ENCODE measurements around the gene TAS2R60. TPM values are rescaled to one million over a fixed set of nuclear protein-coding genes. Genes with fewer than 3 reads are reported as not detected.

TAS2R60 gene
- total and polyA plus RNA-seq, 2 of the 8 experiments (the other 6 are each of a cell fraction or from before 2014, with no cell fraction given) = 0.15 to 0.32 TPM

DNA sequence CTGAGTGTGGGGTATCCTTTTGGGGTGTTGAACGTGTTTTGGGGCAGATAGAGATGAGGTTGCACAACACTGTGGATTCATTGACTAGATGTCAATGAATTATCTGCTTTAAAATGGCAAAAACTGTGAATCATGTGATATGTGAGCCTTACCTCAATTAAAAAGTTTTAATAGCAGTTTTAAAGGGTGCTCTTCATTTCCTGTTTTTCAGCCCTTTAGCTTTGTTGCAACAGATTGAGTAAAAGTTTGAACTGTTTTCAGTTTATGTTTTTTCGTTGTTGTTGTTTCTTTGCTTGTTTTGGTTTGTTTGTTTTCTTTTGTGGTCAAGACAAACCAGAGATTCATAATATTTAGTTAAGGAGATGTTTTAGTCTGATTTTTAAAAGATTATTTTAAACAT lies 43.8 kb downstream of the TAS2R60 start:
- H2AK5ac ChIP-seq (ENCODE audit: low read depth, low read length) = no peak overlapping the region
- no peak overlapping the region for H4K8ac ChIP-seq (ENCODE audit: extremely low read depth, insufficient read depth, low read length)
- H3K79me1 ChIP-seq (ENCODE audit: low read depth, low read length) = no peaks in the 10 kb centered on the region
- no peak overlapping the region for H3K9ac ChIP-seq (replicated peaks in 1 of 4; ENCODE audit: extremely low read depth in 1 of 4, low read depth in 3 of 4, low read length in 3 of 4)
- H3K56ac ChIP-seq (replicated peaks; ENCODE audit: insufficient read length, low read depth, low read length) = no peak overlapping the region
- ChIA-PET POLR2A (ENCODE audit: partially characterized antibody) (no interaction called here), CTCF (ENCODE audit: partially characterized antibody) (interaction anchor here (1.1 to 1.9 kb wide), 3 partner anchors 71 to 107 kb away, joined by 3 to 4 read pairs (median 4); no protein-coding TSS in a partner anchor)
- H2BK120ac ChIP-seq (replicated peaks; ENCODE audit: low read depth, low read length) = no peak overlapping the region
- no peaks in the 10 kb centered on the region for H3K4me1 ChIP-seq (replicated peaks in 1 of 4; ENCODE audit: control insufficient read depth in 3 of 4, insufficient read depth in 4 of 4, low read length in 3 of 4)
- DNase-seq (ENCODE audit: low read depth in 1 of 2, low spot score in 2 of 2) (no peak), FAIRE-seq (no peak)
- no peaks in the 10 kb centered on the region for H3K79me2 ChIP-seq (ENCODE audit: control insufficient read depth in 1 of 2, insufficient read depth in 2 of 2, low read length in 2 of 2)
- no peaks in the 10 kb centered on the region for H3K27me3 ChIP-seq (replicated peaks in 1 of 4; ENCODE audit: control insufficient read depth in 3 of 4, extremely low read depth in 1 of 4, insufficient read depth in 3 of 4, low read length in 3 of 4)
- WGBS, 2 experiments (ENCODE audit: extremely low coverage in 1 of 2, insufficient coverage in 1 of 2, insufficient read length in 1 of 2, insufficient replicate concordance in 2 of 2, low coverage in 1 of 2, low lambda C conversion rate in 2 of 2, missing lambda C conversion rate in 1 of 2) = 75% methylated on average over 2 of the region's 2 CpGs; no CpG with 5 or more reads in 1 of the 2 experiments
- H2BK5ac ChIP-seq (ENCODE audit: low read depth, low read length) = no peak overlapping the region
- no peak overlapping the region for H3K4ac ChIP-seq (replicated peaks; ENCODE audit: insufficient read length, low read depth, low read length)
- H3K36me3 ChIP-seq (ENCODE audit: control insufficient read depth in 2 of 4, insufficient read depth in 4 of 4, low read length in 3 of 4) = no peaks in the 10 kb centered on the region
- H3K4me3 ChIP-seq (ENCODE audit: extremely low read depth in 1 of 4, insufficient read depth in 2 of 4, low read depth in 3 of 4, low read length in 4 of 4) = no peak overlapping the region
- no peak overlapping the region for H3K4me2 ChIP-seq (ENCODE audit: insufficient read depth in 1 of 2, low read depth in 2 of 2, low read length in 2 of 2)
- H4K20me1 ChIP-seq (replicated peaks in 1 of 2; ENCODE audit: control insufficient read depth in 1 of 2, insufficient read depth in 2 of 2, low read length in 2 of 2) = no peaks in the 10 kb centered on the region
- no peak overlapping the region for H2BK15ac ChIP-seq (ENCODE audit: low read length)
- no peak overlapping the region for H3K23ac ChIP-seq (ENCODE audit: insufficient read length)
- no peaks in the 10 kb centered on the region for H3K23me2 ChIP-seq (ENCODE audit: low read depth, low read length)
- TF ChIP-seq CREB1 (IDR thresholded peaks at IDR 0.05) (no peak), HDAC2 (IDR thresholded peaks at IDR 0.05; ENCODE audit: borderline replicate concordance in 1 of 2, low read depth in 2 of 2, low read length in 2 of 2) (no peak), RAD21 (IDR thresholded peaks at IDR 0.05 in 1 of 2, conservative IDR thresholded peaks at IDR 0.05 in 1 of 2; ENCODE audit: low read depth in 2 of 2, low read length in 2 of 2) (no peak), CBX8 (IDR thresholded peaks at IDR 0.05; ENCODE audit: borderline replicate concordance, low read depth, low read length) (no peak), CHD1 (IDR thresholded peaks at IDR 0.05; ENCODE audit: low read depth, low read length) (no peak)
- H2BK12ac ChIP-seq (ENCODE audit: low read depth, low read length) = no peak overlapping the region
- no peak overlapping the region for H3K18ac ChIP-seq (ENCODE audit: extremely low read depth, low read length)
- no peak overlapping the region for H2AFZ ChIP-seq (ENCODE audit: low read length)
- no peak overlapping the region for H3K27ac ChIP-seq (ENCODE audit: low read depth, low read length)
- no peak overlapping the region for H2BK20ac ChIP-seq (ENCODE audit: low read length)
- no peak overlapping the region for H3K14ac ChIP-seq (ENCODE audit: insufficient read length)
- no peak overlapping the region for H4K91ac ChIP-seq (replicated peaks; ENCODE audit: insufficient read length, low read length)
- H3K9me3 ChIP-seq (ENCODE audit: insufficient read depth in 2 of 2, low read depth in 1 of 2, low read length in 1 of 2) = no peaks in the 10 kb centered on the region
- no peak overlapping the region for H4K5ac ChIP-seq (ENCODE audit: insufficient read length, low read depth, low read length)
